DMS153 treated with DMSO at 0.1 percent for 48 hours (cell line): Measurements from ENCODE around the gene INO80E.
"Not testable (repeated sequence)": the region's sequence is repeated elsewhere in the genome, so short reads cannot be mapped to it uniquely, and the experiment has no call there.

ENCODE experiments used
- DNase-seq: peaks from one replicate; lab custom pipeline; 2025; ENCODE audit not compliant: unreplicated experiment; lab: John Stamatoyannopoulos, UW

Gene INO80E

DNA sequence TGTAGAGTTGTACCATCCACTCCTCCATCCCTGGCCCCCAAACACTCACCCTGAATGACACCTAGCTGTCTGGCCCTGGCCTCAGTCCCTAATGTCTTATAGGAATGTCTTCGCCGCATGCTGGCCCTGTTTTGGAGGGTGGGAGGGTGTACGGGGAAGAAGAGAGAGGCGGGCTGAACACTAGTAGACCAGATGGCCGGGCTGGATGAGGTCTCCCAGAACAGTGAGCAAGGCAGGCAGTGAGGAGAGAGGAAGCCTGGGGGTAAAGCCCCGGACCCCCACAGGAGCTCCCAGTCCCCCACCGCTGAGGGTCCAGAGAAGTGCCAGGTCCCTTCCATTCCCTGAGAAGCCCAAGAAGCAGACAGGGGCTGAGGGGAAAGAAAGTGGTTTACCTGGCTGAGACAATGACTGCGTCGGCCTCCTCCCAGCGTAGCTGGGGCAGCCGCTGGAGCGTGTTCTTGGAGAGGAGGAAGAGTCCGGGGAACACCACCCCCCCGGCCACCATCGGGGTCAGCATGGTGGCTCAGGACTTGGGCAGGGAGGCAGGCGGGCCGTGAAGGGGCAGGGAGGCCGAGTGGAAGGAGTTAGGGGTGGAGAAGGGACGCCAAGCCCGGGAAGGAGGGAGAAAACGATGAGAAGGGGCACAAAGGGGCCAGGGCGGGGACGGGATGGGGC is 34.1 kb downstream of the INO80E start:
- DNase-seq: no peak

DNA sequence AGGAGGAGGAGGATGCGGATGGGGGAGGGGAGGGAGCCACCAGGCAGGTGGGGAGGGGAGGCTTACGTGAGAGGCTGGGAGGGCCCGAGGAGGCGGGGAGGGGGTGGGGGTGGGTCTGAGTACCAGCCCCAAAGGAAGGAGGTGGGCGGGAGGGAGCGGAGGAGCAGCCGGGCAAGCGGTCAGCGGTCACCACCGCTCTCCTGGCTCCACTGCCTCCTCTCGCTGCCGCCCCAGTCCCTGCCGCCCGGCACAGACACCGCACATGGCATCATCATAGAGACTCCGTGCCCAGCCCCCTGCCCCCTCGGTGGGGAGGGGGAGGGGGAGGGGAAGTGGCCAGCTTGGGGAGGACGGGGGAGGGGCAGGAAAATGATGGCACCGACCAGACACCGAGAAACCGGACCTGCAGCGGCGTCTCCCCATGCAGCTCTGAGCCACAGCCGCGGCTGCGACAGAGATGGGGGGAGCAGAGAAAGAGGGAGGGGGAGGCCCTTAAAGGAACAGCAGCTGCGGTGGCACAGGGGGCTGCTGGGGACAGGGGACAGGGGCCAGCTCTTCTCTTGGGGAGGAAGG is 34.9 kb downstream of the INO80E start, which contains the start of gene TLCD3B:
TSS of gene TLCD3B (minus strand) at position 431 of the 573 bp plus-strand sequence. CDS start 744 bp downstream, outside the sequence.
- no peak for DNase-seq

DNA sequence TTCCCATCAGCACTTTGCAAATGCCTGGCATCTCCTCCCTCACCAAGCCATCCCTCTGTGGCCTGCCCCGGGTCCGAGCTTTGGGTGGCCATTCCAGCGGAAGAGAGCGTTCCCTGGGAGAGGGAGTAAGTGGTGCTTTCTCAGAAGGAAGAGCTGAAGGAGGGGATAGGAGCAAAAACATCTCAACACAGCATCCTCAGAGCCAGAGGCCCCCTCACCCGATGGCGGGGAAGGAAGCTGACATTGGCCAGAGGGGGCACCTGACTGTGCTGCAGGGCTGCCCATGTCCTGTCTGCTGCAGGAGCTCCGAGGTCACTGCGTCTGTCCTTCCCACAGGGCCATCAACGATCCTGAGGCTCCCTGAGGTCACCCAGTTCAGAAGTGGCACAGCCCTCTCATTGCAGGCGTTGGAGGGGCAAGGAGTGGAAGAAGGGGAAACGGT is 35.5 kb downstream of the INO80E start:
- DNase-seq: no peak

DNA sequence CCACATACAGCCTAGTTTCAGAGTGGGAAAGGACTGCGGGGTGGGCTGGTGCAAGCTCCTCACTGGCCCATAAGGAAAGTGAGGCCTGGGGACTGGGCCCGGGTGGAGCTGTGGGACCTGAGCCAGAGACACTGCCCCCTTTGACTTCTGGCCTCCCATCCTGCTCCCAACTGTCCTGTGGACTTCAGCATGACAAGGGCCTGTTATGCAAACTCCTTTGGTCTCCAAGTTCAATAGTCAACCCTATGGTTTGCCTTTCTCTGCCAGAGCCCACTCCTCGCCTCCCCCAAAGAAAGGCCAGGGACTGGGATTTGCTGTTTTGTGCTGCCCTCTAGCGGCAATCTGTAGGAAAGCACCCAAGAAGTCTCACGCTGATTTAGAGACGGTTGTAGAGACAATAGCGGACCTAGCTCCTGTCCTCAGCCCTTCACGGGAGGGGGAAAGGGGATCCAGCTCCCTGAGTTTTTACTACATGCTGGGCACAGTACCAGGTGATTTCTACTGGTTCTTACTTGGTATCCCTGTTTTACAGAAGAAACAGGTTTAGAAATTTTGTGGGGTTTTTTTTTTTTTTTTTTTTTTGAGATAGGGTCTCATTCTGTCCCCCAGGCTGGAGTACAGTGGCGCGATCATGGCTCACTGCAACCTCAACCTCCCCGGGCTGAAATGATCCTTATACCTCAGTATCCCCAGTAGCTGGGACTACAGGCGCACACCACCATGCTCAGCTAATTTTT is 36.2 kb downstream of the INO80E start:
- DNase-seq: peak; percentile 52

DNA sequence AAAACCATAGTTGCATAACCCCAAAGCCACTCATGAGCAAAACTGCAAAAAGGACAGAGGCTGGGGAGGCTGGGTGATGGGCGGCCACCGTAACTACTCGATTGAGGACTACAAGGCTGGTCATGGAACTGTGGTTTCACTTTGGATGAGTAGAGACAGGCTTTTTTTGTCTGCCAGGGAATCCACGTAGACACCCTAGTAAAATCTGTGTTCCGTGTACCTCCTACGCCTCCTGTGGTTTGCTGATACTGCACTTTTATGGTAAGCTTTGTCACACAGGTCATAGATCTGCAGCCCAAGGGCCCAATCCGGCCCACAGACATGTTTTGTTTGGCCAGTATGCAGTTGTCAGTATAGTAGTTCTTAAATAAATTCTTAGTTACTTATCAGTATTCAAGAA is 37.2 kb downstream of the INO80E start:
- DNase-seq: no peak

DNA sequence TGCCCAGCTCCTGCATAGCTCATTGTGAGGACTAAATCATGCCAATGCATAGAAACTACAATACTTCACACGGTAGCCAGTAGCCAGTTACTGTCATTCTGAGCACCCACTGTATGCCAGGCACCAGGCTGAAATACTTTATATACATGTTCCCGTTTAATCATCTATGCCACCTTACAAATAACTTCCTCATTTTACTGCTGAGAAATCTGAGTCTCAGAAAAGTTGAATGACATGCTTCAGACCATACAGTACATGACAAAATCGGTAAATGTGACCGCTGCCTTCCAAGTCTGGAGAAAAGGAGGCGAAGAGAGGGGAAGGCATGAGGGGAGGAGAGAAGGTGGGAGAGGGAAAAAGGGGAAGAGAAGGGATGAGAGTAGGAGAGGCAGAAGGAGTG is 44.2 kb downstream of the INO80E start:
- DNase-seq: no peak

DNA sequence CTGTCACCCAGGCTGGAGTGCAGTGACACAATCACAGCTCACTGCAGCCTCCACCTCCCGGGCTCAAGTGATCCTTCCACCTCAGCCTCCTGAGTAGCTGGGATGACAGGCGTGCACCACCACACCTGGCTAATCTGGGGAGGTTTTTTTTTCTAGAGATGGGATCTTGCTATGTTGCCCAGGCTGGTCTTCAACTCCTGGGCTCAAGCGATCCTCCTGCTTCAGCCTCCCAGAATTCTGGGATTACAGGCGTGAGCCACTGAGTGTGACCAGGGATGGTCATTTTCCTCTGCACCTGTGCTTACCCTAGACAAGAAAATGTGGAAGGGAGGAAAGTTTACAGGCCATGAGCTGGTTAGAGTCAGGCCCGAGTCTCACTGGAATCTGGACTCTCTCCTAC is 44.6 kb downstream of the INO80E start:
- not testable (repeated sequence) for DNase-seq

DNA sequence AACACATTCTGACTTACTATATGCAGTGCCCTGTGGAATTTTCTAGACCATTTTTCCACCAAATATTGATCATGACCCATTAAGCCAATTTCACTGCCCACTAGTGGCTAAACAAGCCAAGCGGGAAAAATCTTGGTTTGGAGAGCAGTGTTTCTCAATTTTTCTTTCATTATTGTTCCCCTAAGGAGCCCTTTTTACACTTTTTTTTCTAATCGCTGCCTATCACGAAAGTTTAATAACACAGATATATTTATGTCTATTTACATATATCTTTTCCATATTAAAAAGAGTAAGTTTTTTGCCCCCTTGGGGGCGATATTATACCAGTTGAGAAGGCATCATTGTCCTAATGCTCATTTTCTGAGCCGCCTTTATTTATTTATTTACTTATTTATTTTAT is 45.8 kb downstream of the INO80E start:
- no peak for DNase-seq

DNA sequence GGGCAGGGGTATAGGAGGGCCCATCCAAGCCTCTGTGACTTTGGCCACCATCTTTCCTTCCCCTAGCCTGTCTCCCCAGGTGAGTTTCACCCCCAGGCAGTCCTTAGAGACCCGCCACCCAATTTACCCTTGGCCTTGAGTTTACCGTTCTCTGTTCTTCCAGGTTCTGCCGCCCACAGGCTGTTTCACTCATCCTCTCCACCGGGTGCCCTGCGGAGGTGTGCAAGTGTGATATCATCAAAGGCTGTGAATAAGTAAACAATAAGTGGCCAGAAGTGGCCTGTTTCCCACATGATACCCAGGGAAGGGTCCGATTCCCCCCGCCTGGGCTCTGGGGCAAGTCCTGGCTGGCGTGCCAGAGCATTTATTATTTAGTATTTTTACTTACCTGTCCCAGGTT is 50.1 kb downstream of the INO80E start:
- DNase-seq: no peak

DNA sequence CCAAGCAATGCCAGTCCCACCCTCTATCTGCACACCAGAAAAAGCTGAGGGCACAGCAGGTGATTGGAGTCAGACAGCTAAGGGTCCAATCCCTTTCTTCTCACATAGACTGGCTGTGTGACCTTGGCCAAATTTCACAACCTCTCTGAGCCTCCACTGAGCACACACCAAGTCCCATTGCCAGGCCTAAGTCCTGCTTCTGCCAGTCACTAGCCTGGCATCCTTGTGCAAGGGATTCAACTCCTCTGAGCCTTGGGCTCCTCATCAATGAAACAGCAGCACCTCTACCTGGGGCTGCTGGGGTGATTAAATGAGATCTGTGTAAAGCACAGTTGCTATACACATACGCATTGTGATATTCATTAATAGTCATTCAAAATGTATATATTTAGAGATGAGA is 50.5 kb downstream of the INO80E start:
- no peak for DNase-seq

DNA sequence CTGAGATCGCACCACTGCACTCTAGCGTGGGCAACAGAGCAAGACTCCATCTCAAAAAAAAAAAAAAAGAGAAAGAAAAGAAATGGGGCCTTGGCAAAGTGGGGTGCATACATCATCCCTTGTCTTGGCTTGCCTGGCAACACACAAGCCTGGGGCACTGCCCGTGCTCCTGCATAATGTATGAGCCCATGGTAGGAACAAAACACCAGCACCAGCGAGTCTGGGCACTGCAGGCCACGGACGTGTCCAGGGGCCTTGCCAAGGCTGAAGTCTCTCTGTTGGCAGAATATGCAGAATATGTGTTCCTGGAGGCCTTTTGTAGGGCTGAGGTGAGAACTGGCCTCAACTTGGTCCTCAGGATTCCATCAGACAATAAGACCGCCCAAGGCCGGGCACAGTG is 53.8 kb downstream of the INO80E start:
- DNase-seq: no peak

DNA sequence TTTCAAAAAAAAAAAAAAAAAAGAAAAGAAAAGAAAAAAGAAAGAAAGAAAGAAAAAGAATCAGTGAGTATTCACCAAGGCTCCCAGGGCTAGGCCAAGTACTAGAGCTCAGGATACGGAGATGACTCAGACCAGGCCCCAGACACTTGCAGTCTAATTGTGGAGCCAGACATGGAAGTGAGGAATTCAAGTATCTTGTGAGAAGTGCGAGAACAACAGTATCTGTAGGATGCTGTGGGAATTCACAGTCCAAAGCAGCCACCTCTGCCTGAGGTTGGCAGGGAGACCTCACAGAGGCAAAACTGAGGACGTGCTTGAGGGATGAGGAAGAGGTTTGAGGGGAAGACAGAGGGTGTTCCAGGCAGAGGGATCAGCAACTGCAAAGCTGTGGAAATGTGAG is 55.5 kb downstream of the INO80E start:
- DNase-seq: no peak

DNA sequence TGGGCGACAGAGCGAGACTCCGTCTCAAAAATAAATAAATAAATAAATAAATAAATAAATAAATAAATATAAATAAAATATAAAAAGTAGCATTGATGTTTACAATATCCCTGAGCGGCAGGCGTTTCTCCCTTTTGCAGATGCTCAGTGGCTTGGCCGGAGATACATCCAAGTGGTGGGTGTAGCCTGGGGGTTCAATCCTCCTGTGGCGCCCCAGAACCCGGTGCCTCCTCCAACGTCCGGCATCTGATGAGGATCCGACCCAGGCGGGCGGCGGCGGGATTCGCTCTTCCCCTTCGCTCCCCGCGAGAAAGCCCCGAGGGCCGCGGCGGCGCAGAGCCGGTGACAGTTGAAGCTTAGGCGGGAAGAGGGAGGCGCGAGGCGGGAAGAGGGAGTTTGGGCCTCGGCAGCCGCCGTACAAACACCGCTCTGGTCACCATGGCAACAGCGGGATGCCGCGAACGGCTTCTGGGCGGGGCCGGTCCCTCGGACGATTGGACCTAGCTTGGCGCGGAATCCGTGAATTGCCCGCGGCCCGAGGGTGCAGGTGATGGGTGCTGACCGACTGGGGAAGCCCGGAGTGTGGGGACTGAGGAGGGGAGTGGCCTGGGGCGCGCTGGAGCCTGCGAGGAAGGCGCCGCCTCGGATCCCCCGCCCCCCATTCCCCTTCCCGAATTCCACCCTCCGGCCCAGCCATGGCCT is 56.8 kb downstream of the INO80E start:
- peak; percentile 78 for DNase-seq

DNA sequence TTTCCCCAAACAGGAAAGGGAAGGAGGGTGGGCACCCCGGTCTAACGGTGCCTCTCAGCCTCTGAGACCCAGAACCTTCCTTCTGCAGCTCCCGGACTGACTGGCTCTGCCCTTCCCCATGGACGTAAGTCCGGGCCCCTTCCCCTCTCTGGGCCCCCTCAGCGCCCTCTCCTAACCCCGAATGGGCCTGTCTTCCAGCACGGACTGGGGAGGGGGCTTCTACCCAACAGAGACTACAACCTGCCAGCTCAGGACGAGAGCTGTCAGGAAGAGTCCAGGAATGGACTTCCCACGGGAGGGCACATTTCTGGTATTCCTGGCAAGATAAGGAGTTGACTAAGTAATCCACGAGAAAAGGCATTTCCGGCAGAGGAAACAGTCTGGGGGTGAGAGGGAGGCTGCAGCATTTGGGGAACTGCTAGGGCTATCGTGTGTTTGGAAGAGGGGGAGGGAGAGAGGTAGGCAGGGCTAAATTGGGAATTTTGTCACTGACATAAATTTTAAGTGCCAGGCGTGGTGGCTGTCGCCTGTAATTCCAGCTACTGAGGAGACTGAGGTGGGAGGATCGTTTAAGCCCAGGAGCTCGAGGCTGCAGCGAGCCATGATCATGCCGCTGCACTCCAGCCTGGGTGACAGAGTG is 57.5 kb downstream of the INO80E start:
- DNase-seq: no peak

DNA sequence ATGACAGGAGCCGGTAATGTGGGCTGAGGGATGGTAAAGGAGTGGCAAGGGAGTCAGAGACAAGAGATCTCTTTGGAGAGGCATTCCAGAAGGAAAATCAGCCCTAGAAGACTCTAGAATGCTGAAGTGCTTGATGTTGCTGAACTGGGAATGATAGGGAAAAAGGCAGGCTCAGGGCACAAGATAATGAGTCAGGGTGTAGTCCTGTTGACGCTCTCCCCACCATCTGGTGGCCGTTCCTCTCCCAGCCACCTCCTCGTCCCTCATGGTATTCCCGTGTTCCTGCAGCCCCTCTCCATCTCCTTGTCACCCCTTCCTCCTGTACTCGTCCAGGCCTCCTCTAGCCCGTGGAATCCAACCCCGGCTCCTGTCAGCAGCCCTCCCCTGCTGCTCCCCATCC is 58.4 kb downstream of the INO80E start:
- DNase-seq: no peak

DNA sequence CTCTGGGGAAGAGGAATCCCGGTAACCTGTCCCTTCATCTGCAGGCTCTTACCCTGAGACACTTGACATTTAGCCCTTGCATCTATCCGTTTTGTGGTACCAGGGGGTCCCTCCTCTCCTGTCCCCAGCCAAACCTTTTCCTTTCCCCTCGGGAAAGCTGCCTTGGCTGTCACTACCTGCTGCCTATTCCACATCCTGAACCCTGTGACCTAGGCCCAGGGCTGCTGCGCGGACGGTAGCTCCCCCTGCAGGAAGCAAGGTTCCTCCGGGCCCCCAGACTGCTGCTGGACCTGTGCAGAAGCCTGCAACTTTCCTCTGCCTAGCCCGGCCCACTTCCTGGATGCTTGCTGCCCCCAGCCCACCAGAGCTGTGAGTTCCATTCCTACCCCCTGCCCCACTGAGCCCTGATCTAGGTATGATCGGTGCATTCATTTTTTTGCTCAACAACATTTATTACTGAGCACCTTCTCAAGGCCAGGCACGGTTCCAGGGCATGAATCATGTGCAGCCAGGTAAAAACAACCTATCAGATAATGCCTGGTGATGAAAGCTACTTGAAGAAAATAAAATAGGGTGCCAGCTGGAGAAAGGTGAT is 59.0 kb downstream of the INO80E start:
- no peak for DNase-seq
